ENCODE data around the gene TOPORS. TPM values are rescaled to one million over a fixed set of nuclear protein-coding genes. Genes with fewer than 3 reads are reported as not detected.

Gene TOPORS
- total RNA-seq, 2 experiments from 2014 or later, result 16.2 to 17.4 TPM

- no peak for DNase-seq (ENCODE audit: low spot score)
- intact Hi-C loops (cut with micrococcal nuclease; ENCODE audit: unreplicated experiment), result no loop called here
Observed at GRCh38 chr9:32554107-32554506, 1.7 kb upstream of the TOPORS start.

GRCh38 chr9:32551276-32552051, 922 bp downstream of the TOPORS start:
- no peaks in the 10 kb centered on the region for H4K20me1 ChIP-seq (ENCODE audit: insufficient read depth, low read length)

More at GRCh38 chr9:32554107-32554506, 1.7 kb upstream of the TOPORS start:
- H3K9me2 ChIP-seq (ENCODE audit: insufficient read depth, low read length), result no peaks in the 10 kb centered on the region
- peak overlapping the region; percentile 87; the same call in 1 of the 2 replicates for H3K4me2 ChIP-seq (ENCODE audit: low read length)
- peaks cover 28% of the 10 kb centered on the region for H3K36me3 ChIP-seq (ENCODE audit: insufficient read depth, low read length)
- H3K4me1 ChIP-seq (ENCODE audit: insufficient read depth, low read length, poor library complexity, severe bottlenecking), result peaks cover 29% of the 10 kb centered on the region
- H3K27ac ChIP-seq (ENCODE audit: low read depth, low read length, poor library complexity, severe bottlenecking), result peak overlapping the region; percentile 10
- CTCF ChIA-PET (ENCODE audit: unreplicated experiment), result interaction anchor here (1.0 to 1.8 kb wide), 2 partner anchors 18 to 26 kb away, joined by 3 to 8 read pairs; partner anchors contain the start of gene NDUFB6
- no TSS peak for BruUV-seq (replicated peaks)
- no peaks in the 10 kb centered on the region for H3K9me3 ChIP-seq (ENCODE audit: low read length)
- TF ChIP-seq EZH2phosphoT487 (IDR thresholded peaks at IDR 0.05; ENCODE audit: borderline replicate concordance, low read depth, low read length), result no peak
- TF ChIP-seq CTCF (conservative IDR thresholded peaks at IDR 0.05; ENCODE audit: low read length), result no peak
- H2AFZ ChIP-seq (ENCODE audit: low read length), result no peak overlapping the region
- H4K20me1 ChIP-seq (ENCODE audit: insufficient read depth, low read length), result no peaks in the 10 kb centered on the region
- peaks cover 41% of the 10 kb centered on the region for H3K79me2 ChIP-seq (ENCODE audit: insufficient read depth, low read depth, low read length)
- POLR2A ChIA-PET, result interaction anchor here (1.0 to 3.1 kb wide), 4 partner anchors 9 to 169 kb away, joined by 3 to 14 read pairs (median 6); partner anchors contain the start of gene NDUFB6
- no peak overlapping the region for H3K4me3 ChIP-seq (ENCODE audit: low read depth, low read length, poor library complexity, severe bottlenecking)

More at GRCh38 chr9:32551276-32552051, 922 bp downstream of the TOPORS start:
- Histone ChIP-seq H3K4me1 (ENCODE audit: insufficient read depth, low read length, poor library complexity, severe bottlenecking) (peaks cover 21% of the 10 kb centered on the region), H3K36me3 (ENCODE audit: insufficient read depth, low read length) (peaks cover 32% of the 10 kb centered on the region; the same call in 1 of the 2 replicates), H3K27ac (ENCODE audit: low read depth, low read length, poor library complexity, severe bottlenecking) (peak overlapping the region; percentile 89), H3K79me2 (ENCODE audit: insufficient read depth, low read depth, low read length) (peaks cover 64% of the 10 kb centered on the region), H3K9me2 (ENCODE audit: insufficient read depth, low read length) (no peaks in the 10 kb centered on the region), H2AFZ (ENCODE audit: low read length) (peak overlapping the region; percentile 82), H3K4me2 (ENCODE audit: low read length) (peak overlapping the region; percentile 87), H3K9me3 (ENCODE audit: low read length) (no peaks in the 10 kb centered on the region), H3K4me3 (ENCODE audit: low read depth, low read length, poor library complexity, severe bottlenecking) (peak overlapping the region; percentile 82)
- TF ChIP-seq CTCF (conservative IDR thresholded peaks at IDR 0.05; ENCODE audit: low read length), result no peak
- TF ChIP-seq EZH2phosphoT487 (IDR thresholded peaks at IDR 0.05; ENCODE audit: borderline replicate concordance, low read depth, low read length), result no peak
- CTCF ChIA-PET (ENCODE audit: unreplicated experiment), result interaction anchor here (1.2 to 1.8 kb wide), 2 partner anchors 25 to 29 kb away, joined by 4 to 9 read pairs; partner anchors contain the start of gene RIGI
- peak; percentile 64 for DNase-seq (ENCODE audit: low spot score)
- no TSS peak for BruUV-seq (replicated peaks)
- intact Hi-C loops (cut with micrococcal nuclease; ENCODE audit: unreplicated experiment), result loop anchor here (1.0 to 2.0 kb wide), 2 partner anchors 21 to 53 kb away; no protein-coding TSS in a partner anchor
- POLR2A ChIA-PET, result interaction anchor here (0.6 to 3.1 kb wide), 8 partner anchors 11 to 1628 kb away, joined by 3 to 19 read pairs (median 4); partner anchors contain the start of genes NDUFB6 and RIGI

Data from OCI-LY7 (cell line).